ENCODE data around the gene CAMLG. TPM values are rescaled to one million over a fixed set of nuclear protein-coding genes. Genes with fewer than 3 reads are reported as not detected.

The CAMLG gene
- total RNA-seq, 1 experiment from 2014 or later = 30.9 TPM

DNA sequence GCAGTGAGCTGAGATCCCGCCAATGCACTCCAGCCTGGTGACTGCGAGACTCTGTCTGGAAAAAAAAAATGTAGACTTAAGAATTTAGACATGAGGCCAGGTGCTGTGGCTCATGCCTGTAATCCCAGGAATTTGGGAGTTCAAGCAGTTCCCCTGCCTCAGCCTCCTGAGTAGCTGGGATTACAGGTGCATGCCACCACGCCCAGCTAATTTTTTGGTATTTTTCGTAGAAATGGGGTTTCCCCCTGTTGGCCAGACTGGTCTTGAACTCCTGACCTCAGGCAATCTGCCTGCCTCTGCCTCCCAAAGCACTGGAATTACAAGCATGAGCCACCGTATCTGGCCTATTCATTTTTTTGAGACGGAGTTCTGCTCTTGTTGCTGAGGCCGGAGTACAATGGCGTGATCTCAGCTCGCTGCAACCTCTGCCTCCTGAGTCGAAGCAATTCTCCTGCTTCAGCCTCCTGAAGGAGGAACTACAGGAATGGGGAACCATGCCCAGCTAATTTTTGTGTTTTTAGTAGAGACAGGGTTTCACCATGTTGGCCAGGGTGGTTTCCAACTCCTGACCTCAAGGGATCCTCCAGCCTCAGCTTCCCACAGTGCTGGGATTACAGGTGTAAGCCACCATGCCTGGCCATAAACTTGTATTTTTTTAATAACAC is 34.2 kb downstream of the CAMLG start:
- peaks cover 6% of the 10 kb centered on the region; the same call in 1 of the 2 replicates for H3K4me1 ChIP-seq
- TF ChIP-seq, protein P1, sequence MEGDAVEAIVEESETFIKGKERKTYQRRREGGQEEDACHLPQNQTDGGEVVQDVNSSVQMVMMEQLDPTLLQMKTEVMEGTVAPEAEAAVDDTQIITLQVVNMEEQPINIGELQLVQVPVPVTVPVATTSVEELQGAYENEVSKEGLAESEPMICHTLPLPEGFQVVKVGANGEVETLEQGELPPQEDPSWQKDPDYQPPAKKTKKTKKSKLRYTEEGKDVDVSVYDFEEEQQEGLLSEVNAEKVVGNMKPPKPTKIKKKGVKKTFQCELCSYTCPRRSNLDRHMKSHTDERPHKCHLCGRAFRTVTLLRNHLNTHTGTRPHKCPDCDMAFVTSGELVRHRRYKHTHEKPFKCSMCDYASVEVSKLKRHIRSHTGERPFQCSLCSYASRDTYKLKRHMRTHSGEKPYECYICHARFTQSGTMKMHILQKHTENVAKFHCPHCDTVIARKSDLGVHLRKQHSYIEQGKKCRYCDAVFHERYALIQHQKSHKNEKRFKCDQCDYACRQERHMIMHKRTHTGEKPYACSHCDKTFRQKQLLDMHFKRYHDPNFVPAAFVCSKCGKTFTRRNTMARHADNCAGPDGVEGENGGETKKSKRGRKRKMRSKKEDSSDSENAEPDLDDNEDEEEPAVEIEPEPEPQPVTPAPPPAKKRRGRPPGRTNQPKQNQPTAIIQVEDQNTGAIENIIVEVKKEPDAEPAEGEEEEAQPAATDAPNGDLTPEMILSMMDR (IDR thresholded peaks at IDR 0.05; ENCODE audit: insufficient read depth in 1 of 2, low read depth in 1 of 2, low read length in 1 of 2, severe bottlenecking in 1 of 2, unreplicated experiment in 1 of 2) = no peak
- H3K4me3 ChIP-seq (ENCODE audit: low read depth, low read length) = no peak overlapping the region
- intact Hi-C loops (cut with micrococcal nuclease; ENCODE audit: unreplicated experiment) = no loop called here
- Mint-ChIP-seq H3K36me3 (ENCODE audit: insufficient read depth, unreplicated experiment) (peaks cover 92% of the 10 kb centered on the region), H3K27me3 (ENCODE audit: insufficient read depth, unreplicated experiment) (no peaks in the 10 kb centered on the region), H3K9me3 (ENCODE audit: unreplicated experiment) (no peaks in the 10 kb centered on the region), H3K4me1 (ENCODE audit: low read depth, unreplicated experiment) (peaks cover 6% of the 10 kb centered on the region), H3K27ac (ENCODE audit: unreplicated experiment) (no peak overlapping the region), H3K4me3 (ENCODE audit: unreplicated experiment) (no peak overlapping the region)
- POLR2A ChIA-PET = no interaction called here
- H3K27me3 ChIP-seq (replicated peaks; ENCODE audit: control insufficient read depth, insufficient read depth, low read length) = no peaks in the 10 kb centered on the region
- BruUV-seq (replicated peaks) = no TSS peak
- H3K9me3 ChIP-seq = no peaks in the 10 kb centered on the region; the same call in 1 of the 2 replicates
- CTCF ChIA-PET = no interaction called here
- no peak for DNase-seq
- peaks cover 2% of the 10 kb centered on the region for H3K36me3 ChIP-seq (ENCODE audit: control insufficient read depth, insufficient read depth, low read length)

DNA sequence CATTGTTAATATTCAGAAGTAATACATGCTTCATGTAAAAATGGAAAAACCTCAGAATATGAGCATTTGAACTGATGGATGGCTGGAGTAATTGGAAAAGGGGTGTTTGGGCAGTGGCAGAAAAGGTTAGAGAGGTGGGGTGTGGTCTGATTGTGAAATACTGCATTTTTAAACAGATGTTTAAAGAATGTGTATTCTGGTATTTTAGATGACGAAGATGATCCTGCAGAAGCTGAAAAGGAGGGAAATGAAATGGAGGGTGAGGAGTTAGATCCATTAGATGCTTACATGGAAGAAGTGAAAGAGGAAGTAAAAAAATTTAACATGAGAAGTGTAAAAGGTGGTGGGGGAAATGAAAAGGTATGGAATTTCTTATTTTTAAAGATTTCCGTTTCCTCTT is 39.0 kb downstream of the CAMLG start:
- Histone ChIP-seq H3K9me3 (no peaks in the 10 kb centered on the region), H3K27me3 (replicated peaks; ENCODE audit: control insufficient read depth, insufficient read depth, low read length) (no peaks in the 10 kb centered on the region), H3K4me3 (ENCODE audit: low read depth, low read length) (no peak overlapping the region), H3K4me1 (peaks cover 6% of the 10 kb centered on the region; the same call in 1 of the 2 replicates), H3K36me3 (ENCODE audit: control insufficient read depth, insufficient read depth, low read length) (no peaks in the 10 kb centered on the region; the same call in 1 of the 2 replicates)
- no peak overlapping the region for H3K4me3 Mint-ChIP-seq (ENCODE audit: unreplicated experiment)
- intact Hi-C loops (cut with micrococcal nuclease; ENCODE audit: unreplicated experiment) = no loop called here
- POLR2A ChIA-PET = no interaction called here
- H3K36me3 Mint-ChIP-seq (ENCODE audit: insufficient read depth, unreplicated experiment) = peaks cover 94% of the 10 kb centered on the region
- BruUV-seq (replicated peaks) = no TSS peak
- CTCF ChIA-PET = interaction anchor here (0.7 kb wide), 1 partner anchor 738 kb away, joined by 5 read pairs; no protein-coding TSS in a partner anchor
- TF ChIP-seq, protein P1 (IDR thresholded peaks at IDR 0.05; ENCODE audit: insufficient read depth in 1 of 2, low read depth in 1 of 2, low read length in 1 of 2, severe bottlenecking in 1 of 2, unreplicated experiment in 1 of 2) = no peak
- peaks cover 6% of the 10 kb centered on the region for H3K4me1 Mint-ChIP-seq (ENCODE audit: low read depth, unreplicated experiment)
- no peak overlapping the region for H3K27ac Mint-ChIP-seq (ENCODE audit: unreplicated experiment)
- no peaks in the 10 kb centered on the region for H3K27me3 Mint-ChIP-seq (ENCODE audit: insufficient read depth, unreplicated experiment)
- H3K9me3 Mint-ChIP-seq (ENCODE audit: unreplicated experiment) = no peaks in the 10 kb centered on the region
- DNase-seq = no peak

DNA sequence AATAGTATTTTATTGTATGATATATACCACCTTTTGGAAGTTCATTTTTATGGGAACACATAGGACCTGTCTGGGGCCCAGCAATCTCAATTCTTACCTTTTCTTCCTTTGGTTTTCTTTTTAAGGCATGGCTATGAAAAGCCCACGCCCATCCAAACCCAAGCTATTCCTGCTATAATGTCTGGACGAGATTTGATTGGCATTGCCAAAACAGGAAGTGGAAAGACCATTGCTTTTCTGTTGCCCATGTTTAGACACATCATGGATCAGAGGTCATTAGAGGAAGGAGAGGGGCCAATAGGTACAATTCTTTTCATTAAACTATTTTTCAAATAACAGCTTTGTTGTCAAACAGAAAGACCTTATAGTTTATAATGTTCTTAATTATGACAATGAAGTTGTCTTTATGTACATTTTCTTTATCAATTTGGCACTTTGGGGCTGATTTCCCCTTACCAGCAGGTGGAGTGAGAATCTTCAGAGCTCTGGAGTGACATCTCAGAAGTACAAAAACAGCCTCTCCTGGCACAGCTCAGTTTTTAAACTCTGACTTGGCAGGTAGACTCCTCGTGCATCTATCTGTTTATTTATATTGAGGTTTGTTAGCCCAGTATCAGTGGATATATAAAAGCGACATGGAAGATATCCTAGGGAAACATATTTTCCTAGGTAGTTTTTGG is 46.0 kb downstream of the CAMLG start:
- no peaks in the 10 kb centered on the region for H3K27me3 Mint-ChIP-seq (ENCODE audit: insufficient read depth, unreplicated experiment)
- Histone ChIP-seq H3K27me3 (replicated peaks; ENCODE audit: control insufficient read depth, insufficient read depth, low read length) (no peaks in the 10 kb centered on the region), H3K36me3 (ENCODE audit: control insufficient read depth, insufficient read depth, low read length) (peaks cover 2% of the 10 kb centered on the region; the same call in 1 of the 2 replicates), H3K9me3 (no peaks in the 10 kb centered on the region), H3K4me1 (no peaks in the 10 kb centered on the region), H3K4me3 (ENCODE audit: low read depth, low read length) (no peak overlapping the region)
- H3K4me1 Mint-ChIP-seq (ENCODE audit: low read depth, unreplicated experiment) = no peaks in the 10 kb centered on the region
- POLR2A ChIA-PET = no interaction called here
- no peaks in the 10 kb centered on the region for H3K9me3 Mint-ChIP-seq (ENCODE audit: unreplicated experiment)
- no peak for DNase-seq
- no peak overlapping the region for H3K27ac Mint-ChIP-seq (ENCODE audit: unreplicated experiment)
- intact Hi-C loops (cut with micrococcal nuclease; ENCODE audit: unreplicated experiment) = no loop called here
- no peak overlapping the region for H3K4me3 Mint-ChIP-seq (ENCODE audit: unreplicated experiment)
- TF ChIP-seq, protein P1 (IDR thresholded peaks at IDR 0.05; ENCODE audit: insufficient read depth in 1 of 2, low read depth in 1 of 2, low read length in 1 of 2, severe bottlenecking in 1 of 2, unreplicated experiment in 1 of 2) = peak in 1 of 2 experiments; percentile 21
- H3K36me3 Mint-ChIP-seq (ENCODE audit: insufficient read depth, unreplicated experiment) = peaks cover 93% of the 10 kb centered on the region
- CTCF ChIA-PET = interaction anchor here (0.6 to 1.0 kb wide), 2 partner anchors 121 to 1314 kb away, joined by 3 to 5 read pairs; partner anchors contain the start of gene PCBD2
- no TSS peak for BruUV-seq (replicated peaks)
